Type B pancreatic cell (in vitro differentiated cells): Measurements from ENCODE around the gene CC2D2B. TPM values are rescaled to one million over a fixed set of nuclear protein-coding genes. Genes with fewer than 3 reads are reported as not detected.

Experiments used
- DNase-seq: peaks from one replicate; pipeline ENCODE4 v3.0.0; 2021; ENCODE audit warnings: mixed read lengths; ENCODE audit not compliant: unreplicated experiment; ENCODE audit errors: extremely low spot score
- H3K27ac Mint-ChIP-seq: 2 replicates; pipeline ENCODE4 v1.8.0; 2021; ENCODE audit warnings: mild to moderate bottlenecking, mixed read lengths
- H3K27me3 Mint-ChIP-seq: 2 replicates; pipeline ENCODE4 v1.8.0; 2021; ENCODE audit warnings: mixed read lengths
- H3K36me3 Mint-ChIP-seq: 2 replicates; pipeline ENCODE4 v1.8.0; 2021; ENCODE audit warnings: mixed read lengths
- H3K4me1 Mint-ChIP-seq: one replicate; pipeline ENCODE4 v1.8.0; 2021; ENCODE audit warnings: mixed read lengths; ENCODE audit not compliant: unreplicated experiment
- H3K4me3 Mint-ChIP-seq: 2 replicates; pipeline ENCODE4 v1.8.0; 2021; ENCODE audit warnings: mild to moderate bottlenecking, mixed read lengths
- H3K9me3 Mint-ChIP-seq: 2 replicates; pipeline ENCODE4 v1.8.0; 2021; ENCODE audit warnings: mixed read lengths
- total RNA-seq: library from RNA; stranded (reverse); gene quantifications from 2 replicates; pipeline ENCODE4 v1.2.1, GENCODE V29; 2021; ENCODE audit warnings: low replicate concordance
- TF ChIP-seq, protein P1 (sequence below): fragments of 200-600 bp; sonication (generic); conservative IDR thresholded peaks from 2 replicates; pipeline ENCODE4 v1.5.0; 2021; ENCODE audit warnings: antibody characterized with exemption, mild to moderate bottlenecking

CC2D2B gene
- total RNA-seq, 1 donor from 2014 or later: 0.34 TPM

- DNase-seq: no peak
- Mint-ChIP-seq H3K9me3 (no peaks in the 10 kb centered on the region), H3K4me3 (no peak overlapping the region), H3K27ac (no peak overlapping the region), H3K27me3 (peaks cover 25% of the 10 kb centered on the region), H3K4me1 (no peaks in the 10 kb centered on the region), H3K36me3 (no peaks in the 10 kb centered on the region)
- TF ChIP-seq, protein P1, sequence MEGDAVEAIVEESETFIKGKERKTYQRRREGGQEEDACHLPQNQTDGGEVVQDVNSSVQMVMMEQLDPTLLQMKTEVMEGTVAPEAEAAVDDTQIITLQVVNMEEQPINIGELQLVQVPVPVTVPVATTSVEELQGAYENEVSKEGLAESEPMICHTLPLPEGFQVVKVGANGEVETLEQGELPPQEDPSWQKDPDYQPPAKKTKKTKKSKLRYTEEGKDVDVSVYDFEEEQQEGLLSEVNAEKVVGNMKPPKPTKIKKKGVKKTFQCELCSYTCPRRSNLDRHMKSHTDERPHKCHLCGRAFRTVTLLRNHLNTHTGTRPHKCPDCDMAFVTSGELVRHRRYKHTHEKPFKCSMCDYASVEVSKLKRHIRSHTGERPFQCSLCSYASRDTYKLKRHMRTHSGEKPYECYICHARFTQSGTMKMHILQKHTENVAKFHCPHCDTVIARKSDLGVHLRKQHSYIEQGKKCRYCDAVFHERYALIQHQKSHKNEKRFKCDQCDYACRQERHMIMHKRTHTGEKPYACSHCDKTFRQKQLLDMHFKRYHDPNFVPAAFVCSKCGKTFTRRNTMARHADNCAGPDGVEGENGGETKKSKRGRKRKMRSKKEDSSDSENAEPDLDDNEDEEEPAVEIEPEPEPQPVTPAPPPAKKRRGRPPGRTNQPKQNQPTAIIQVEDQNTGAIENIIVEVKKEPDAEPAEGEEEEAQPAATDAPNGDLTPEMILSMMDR: no peak
These were observed 131.0 kb downstream of the CC2D2B start for GRCh38 chr10:96038476-96039387.

GRCh38 chr10:96041146-96041545 lies 133.4 kb downstream of the CC2D2B start:
- Mint-ChIP-seq H3K27ac (no peak overlapping the region), H3K36me3 (peaks cover 11% of the 10 kb centered on the region), H3K27me3 (peaks cover 19% of the 10 kb centered on the region), H3K4me3 (peak overlapping the region; percentile 50), H3K9me3 (no peaks in the 10 kb centered on the region), H3K4me1 (peaks cover 12% of the 10 kb centered on the region)
- DNase-seq: no peak
- TF ChIP-seq, protein P1: no peak

GRCh38 chr10:96043033-96043892 lies 135.5 kb downstream of the CC2D2B start, which contains the start of gene CCNJ:
Gene CCNJ, plus strand, starts transcription at chr10:96043583. Its CDS starts 811 bp downstream, at chr10:96044394.
- Mint-ChIP-seq H3K27ac (peak within 1 kb of the TSS; percentile 90), H3K4me1 (peaks cover 28% of the 10 kb centered on the region), H3K4me3 (peak within 1 kb of the TSS; percentile 94), H3K27me3 (peaks cover 5% of the 10 kb centered on the region), H3K9me3 (no peaks in the 10 kb centered on the region), H3K36me3 (peaks cover 27% of the 10 kb centered on the region)
- peak; percentile 91 for DNase-seq
- TF ChIP-seq, protein P1: peak; percentile 49

DNA sequence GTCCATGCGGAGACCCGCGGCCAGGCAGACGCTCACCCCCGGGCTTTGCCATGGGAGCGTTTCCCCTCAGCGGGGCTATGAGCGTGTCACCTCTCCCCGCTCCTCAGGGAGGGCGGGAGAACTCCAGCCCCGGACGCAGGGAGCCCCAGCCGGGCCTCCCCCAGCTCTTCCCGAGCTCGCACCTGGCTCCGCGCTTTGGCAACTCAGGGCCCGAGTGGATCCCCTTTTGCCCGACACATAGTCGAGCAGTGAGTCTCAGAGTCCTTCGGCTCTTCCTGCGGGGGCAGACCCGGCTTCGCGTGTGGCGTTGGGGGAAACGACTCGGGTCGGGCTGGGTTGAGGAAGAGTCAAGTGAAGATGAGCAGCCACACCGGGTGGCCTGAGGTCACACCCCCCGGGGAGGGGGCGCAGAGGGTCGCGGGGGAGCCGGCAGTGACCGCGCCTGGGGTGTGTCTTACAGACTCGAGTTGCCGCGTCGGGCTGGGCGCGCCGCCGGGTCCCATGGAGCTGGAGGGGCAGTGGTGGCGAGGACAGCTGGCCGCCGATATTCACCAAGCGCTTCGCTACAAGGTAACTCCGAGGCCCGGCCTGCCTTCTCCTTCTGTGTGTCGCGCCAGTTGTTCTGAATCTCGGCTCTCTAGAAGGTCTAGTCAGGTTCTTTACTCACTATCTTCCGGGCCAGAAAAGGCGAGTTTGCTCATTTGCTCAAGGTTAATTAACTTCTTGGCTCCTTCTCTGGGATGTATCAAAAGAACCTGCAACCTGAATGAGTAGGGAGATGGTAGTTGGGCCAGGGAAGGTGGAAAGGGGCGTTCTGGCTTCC lies 136.3 kb downstream of the CC2D2B start:
- peak overlapping the region; percentile 94 for H3K4me3 Mint-ChIP-seq
- no peaks in the 10 kb centered on the region for H3K27me3 Mint-ChIP-seq
- TF ChIP-seq, protein P1: no peak
- H3K27ac Mint-ChIP-seq: peak overlapping the region; percentile 90
- peaks cover 34% of the 10 kb centered on the region for H3K36me3 Mint-ChIP-seq
- H3K4me1 Mint-ChIP-seq: peaks cover 36% of the 10 kb centered on the region
- no peaks in the 10 kb centered on the region for H3K9me3 Mint-ChIP-seq
- DNase-seq: peak; percentile 74

GRCh38 chr10:96044736-96045135 lies 137.0 kb downstream of the CC2D2B start:
- DNase-seq: no peak
- TF ChIP-seq, protein P1: no peak
- peaks cover 36% of the 10 kb centered on the region for H3K4me1 Mint-ChIP-seq
- H3K27me3 Mint-ChIP-seq: no peaks in the 10 kb centered on the region
- H3K27ac Mint-ChIP-seq: peak overlapping the region; percentile 90
- peak overlapping the region; percentile 94 for H3K4me3 Mint-ChIP-seq
- H3K9me3 Mint-ChIP-seq: no peaks in the 10 kb centered on the region
- H3K36me3 Mint-ChIP-seq: peaks cover 34% of the 10 kb centered on the region
